ENCODE measurements around the gene ASCC1. TPM values are rescaled to one million over a fixed set of nuclear protein-coding genes. Genes with fewer than 3 reads are reported as not detected.
A peak's percentile ranks its signal among the peaks of the same experiment; 100 is the strongest.

Gene ASCC1
- total and polyA plus RNA-seq, 2 experiments from 2014 or later: 13.7 to 37.2 TPM

DNA sequence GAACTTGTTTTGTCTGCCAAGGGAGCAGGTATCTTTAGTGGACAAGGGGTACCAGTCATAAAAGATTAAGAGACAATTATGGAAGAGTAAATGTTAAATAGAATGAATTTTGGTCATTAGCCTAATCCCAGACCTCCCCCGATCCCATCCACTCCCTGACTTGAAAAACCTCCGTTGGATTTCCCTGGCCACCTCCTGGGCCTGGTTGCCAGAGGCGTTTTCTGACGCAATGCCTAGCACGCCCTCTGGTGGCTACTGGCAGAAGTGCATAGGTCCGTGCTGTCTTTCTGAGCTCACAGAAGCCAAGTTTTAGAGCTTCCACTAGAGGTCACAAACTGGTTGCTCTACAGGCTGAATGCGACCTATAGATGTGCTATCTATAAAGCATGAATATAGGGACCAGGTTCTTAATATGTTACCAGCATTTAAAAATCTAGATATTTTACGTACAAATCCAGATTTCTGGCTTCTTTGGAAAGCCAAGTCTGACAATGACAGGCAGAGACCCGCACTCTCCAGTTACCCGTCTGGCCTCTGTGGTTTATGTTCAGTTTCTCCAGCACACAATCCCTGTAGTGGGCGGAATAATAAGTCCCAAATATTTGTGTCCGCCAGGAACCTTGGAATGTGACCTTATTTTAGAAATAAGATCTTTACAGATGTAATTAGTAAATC is 167.5 kb downstream of the ASCC1 start:
- H3K27ac ChIP-seq (ENCODE audit: low read depth): no peak overlapping the region
- ATAC-seq (peak; percentile 73), DNase-seq (ENCODE audit: low spot score) (peak; percentile 97)
- no peaks in the 10 kb centered on the region for H3K36me3 ChIP-seq (ENCODE audit: insufficient read depth)
- TF ChIP-seq ZNF114 (CRISPR knock-in tag; IDR thresholded peaks at IDR 0.05) (no peak), CREB1 (CRISPR knock-in tag; IDR thresholded peaks at IDR 0.05; ENCODE audit: low read depth) (peak; percentile 76), NANOG (IDR thresholded peaks at IDR 0.05; ENCODE audit: borderline replicate concordance) (no peak), ZNF331 (CRISPR knock-in tag; IDR thresholded peaks at IDR 0.05; ENCODE audit: low read depth) (0 out of 2 replicates have a peak, but pooled peaks have one; percentile 28), EZH2phosphoT487 (IDR thresholded peaks at IDR 0.05; ENCODE audit: unreplicated experiment) (no peak), EZH2 (IDR thresholded peaks at IDR 0.05; ENCODE audit: low read depth, unreplicated experiment) (no peak), POLR2AphosphoS5 (IDR thresholded peaks at IDR 0.05; ENCODE audit: low read depth) (no peak), JUNB (IDR thresholded peaks at IDR 0.05; ENCODE audit: unreplicated experiment) (no peak), STAT1 (IDR thresholded peaks at IDR 0.05; ENCODE audit: unreplicated experiment) (no peak)
- TF ChIP-seq, protein P1, sequence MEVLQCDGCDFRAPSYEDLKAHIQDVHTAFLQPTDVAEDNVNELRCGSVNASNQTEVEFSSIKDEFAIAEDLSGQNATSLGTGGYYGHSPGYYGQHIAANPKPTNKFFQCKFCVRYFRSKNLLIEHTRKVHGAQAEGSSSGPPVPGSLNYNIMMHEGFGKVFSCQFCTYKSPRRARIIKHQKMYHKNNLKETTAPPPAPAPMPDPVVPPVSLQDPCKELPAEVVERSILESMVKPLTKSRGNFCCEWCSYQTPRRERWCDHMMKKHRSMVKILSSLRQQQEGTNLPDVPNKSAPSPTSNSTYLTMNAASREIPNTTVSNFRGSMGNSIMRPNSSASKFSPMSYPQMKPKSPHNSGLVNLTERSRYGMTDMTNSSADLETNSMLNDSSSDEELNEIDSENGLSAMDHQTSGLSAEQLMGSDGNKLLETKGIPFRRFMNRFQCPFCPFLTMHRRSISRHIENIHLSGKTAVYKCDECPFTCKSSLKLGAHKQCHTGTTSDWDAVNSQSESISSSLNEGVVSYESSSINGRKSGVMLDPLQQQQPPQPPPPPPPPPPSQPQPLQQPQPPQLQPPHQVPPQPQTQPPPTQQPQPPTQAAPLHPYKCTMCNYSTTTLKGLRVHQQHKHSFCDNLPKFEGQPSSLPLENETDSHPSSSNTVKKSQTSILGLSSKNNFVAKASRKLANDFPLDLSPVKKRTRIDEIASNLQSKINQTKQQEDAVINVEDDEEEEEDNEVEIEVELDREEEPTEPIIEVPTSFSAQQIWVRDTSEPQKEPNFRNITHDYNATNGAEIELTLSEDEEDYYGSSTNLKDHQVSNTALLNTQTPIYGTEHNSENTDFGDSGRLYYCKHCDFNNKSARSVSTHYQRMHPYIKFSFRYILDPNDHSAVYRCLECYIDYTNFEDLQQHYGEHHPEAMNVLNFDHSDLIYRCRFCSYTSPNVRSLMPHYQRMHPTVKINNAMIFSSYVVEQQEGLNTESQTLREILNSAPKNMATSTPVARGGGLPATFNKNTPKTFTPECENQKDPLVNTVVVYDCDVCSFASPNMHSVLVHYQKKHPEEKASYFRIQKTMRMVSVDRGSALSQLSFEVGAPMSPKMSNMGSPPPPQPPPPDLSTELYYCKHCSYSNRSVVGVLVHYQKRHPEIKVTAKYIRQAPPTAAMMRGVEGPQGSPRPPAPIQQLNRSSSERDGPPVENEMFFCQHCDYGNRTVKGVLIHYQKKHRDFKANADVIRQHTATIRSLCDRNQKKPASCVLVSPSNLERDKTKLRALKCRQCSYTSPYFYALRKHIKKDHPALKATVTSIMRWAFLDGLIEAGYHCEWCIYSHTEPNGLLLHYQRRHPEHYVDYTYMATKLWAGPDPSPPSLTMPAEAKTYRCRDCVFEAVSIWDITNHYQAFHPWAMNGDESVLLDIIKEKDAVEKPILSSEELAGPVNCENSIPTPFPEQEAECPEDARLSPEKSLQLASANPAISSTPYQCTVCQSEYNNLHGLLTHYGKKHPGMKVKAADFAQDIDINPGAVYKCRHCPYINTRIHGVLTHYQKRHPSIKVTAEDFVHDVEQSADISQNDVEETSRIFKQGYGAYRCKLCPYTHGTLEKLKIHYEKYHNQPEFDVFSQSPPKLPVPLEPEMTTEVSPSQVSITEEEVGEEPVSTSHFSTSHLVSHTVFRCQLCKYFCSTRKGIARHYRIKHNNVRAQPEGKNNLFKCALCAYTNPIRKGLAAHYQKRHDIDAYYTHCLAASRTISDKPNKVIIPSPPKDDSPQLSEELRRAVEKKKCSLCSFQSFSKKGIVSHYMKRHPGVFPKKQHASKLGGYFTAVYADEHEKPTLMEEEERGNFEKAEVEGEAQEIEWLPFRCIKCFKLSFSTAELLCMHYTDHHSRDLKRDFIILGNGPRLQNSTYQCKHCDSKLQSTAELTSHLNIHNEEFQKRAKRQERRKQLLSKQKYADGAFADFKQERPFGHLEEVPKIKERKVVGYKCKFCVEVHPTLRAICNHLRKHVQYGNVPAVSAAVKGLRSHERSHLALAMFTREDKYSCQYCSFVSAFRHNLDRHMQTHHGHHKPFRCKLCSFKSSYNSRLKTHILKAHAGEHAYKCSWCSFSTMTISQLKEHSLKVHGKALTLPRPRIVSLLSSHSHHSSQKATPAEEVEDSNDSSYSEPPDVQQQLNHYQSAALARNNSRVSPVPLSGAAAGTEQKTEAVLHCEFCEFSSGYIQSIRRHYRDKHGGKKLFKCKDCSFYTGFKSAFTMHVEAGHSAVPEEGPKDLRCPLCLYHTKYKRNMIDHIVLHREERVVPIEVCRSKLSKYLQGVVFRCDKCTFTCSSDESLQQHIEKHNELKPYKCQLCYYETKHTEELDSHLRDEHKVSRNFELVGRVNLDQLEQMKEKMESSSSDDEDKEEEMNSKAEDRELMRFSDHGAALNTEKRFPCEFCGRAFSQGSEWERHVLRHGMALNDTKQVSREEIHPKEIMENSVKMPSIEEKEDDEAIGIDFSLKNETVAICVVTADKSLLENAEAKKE (CRISPR knock-in tag; IDR thresholded peaks at IDR 0.05): no peak; the same call in 1 of the 2 replicates
- TF ChIP-seq, protein P2, sequence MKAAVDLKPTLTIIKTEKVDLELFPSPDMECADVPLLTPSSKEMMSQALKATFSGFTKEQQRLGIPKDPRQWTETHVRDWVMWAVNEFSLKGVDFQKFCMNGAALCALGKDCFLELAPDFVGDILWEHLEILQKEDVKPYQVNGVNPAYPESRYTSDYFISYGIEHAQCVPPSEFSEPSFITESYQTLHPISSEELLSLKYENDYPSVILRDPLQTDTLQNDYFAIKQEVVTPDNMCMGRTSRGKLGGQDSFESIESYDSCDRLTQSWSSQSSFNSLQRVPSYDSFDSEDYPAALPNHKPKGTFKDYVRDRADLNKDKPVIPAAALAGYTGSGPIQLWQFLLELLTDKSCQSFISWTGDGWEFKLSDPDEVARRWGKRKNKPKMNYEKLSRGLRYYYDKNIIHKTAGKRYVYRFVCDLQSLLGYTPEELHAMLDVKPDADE (IDR thresholded peaks at IDR 0.05): no peak
- TF ChIP-seq, protein P3, sequence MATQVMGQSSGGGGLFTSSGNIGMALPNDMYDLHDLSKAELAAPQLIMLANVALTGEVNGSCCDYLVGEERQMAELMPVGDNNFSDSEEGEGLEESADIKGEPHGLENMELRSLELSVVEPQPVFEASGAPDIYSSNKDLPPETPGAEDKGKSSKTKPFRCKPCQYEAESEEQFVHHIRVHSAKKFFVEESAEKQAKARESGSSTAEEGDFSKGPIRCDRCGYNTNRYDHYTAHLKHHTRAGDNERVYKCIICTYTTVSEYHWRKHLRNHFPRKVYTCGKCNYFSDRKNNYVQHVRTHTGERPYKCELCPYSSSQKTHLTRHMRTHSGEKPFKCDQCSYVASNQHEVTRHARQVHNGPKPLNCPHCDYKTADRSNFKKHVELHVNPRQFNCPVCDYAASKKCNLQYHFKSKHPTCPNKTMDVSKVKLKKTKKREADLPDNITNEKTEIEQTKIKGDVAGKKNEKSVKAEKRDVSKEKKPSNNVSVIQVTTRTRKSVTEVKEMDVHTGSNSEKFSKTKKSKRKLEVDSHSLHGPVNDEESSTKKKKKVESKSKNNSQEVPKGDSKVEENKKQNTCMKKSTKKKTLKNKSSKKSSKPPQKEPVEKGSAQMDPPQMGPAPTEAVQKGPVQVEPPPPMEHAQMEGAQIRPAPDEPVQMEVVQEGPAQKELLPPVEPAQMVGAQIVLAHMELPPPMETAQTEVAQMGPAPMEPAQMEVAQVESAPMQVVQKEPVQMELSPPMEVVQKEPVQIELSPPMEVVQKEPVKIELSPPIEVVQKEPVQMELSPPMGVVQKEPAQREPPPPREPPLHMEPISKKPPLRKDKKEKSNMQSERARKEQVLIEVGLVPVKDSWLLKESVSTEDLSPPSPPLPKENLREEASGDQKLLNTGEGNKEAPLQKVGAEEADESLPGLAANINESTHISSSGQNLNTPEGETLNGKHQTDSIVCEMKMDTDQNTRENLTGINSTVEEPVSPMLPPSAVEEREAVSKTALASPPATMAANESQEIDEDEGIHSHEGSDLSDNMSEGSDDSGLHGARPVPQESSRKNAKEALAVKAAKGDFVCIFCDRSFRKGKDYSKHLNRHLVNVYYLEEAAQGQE (IDR thresholded peaks at IDR 0.05; ENCODE audit: unreplicated experiment): no peak
- TF ChIP-seq, protein P4, sequence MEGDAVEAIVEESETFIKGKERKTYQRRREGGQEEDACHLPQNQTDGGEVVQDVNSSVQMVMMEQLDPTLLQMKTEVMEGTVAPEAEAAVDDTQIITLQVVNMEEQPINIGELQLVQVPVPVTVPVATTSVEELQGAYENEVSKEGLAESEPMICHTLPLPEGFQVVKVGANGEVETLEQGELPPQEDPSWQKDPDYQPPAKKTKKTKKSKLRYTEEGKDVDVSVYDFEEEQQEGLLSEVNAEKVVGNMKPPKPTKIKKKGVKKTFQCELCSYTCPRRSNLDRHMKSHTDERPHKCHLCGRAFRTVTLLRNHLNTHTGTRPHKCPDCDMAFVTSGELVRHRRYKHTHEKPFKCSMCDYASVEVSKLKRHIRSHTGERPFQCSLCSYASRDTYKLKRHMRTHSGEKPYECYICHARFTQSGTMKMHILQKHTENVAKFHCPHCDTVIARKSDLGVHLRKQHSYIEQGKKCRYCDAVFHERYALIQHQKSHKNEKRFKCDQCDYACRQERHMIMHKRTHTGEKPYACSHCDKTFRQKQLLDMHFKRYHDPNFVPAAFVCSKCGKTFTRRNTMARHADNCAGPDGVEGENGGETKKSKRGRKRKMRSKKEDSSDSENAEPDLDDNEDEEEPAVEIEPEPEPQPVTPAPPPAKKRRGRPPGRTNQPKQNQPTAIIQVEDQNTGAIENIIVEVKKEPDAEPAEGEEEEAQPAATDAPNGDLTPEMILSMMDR (conservative IDR thresholded peaks at IDR 0.05; ENCODE audit: low read depth in 2 of 2): peak; percentile 100
- H3K79me2 ChIP-seq (replicated peaks; ENCODE audit: insufficient read depth): no peaks in the 10 kb centered on the region
- Mint-ChIP-seq H3K27ac (no peak overlapping the region), H3K4me1 (peaks cover 6% of the 10 kb centered on the region), H3K9me3 (peaks cover 4% of the 10 kb centered on the region; the same call in 1 of the 3 replicates), H3K27me3 (ENCODE audit: insufficient read depth, low read depth, poor library complexity) (peaks cover 11% of the 10 kb centered on the region), H3K36me3 (ENCODE audit: low read depth) (no peaks in the 10 kb centered on the region), H3K4me3 (no peak overlapping the region)
- H3K9me2 ChIP-seq (ENCODE audit: insufficient read depth): no peaks in the 10 kb centered on the region
- no peak overlapping the region for H3K4me3 ChIP-seq
- no peaks in the 10 kb centered on the region for H3K4me1 ChIP-seq (ENCODE audit: insufficient read depth)
- H3K27me3 ChIP-seq (ENCODE audit: insufficient read depth): no peaks in the 10 kb centered on the region
- no peaks in the 10 kb centered on the region for H3F3A ChIP-seq (replicated peaks; ENCODE audit: low read depth)
- H4K20me1 ChIP-seq (replicated peaks; ENCODE audit: insufficient read depth): no peaks in the 10 kb centered on the region
- H3K4me2 ChIP-seq: no peak overlapping the region
- H2AFZ ChIP-seq: peak overlapping the region; percentile 3; the same call in 1 of the 2 replicates

Data from GM23338 (cell line).